GM12872 (cell line): ENCODE measurements around the gene PCDH15.

Experiments used
- CTCF ChIP-seq: IDR thresholded peaks from 3 replicates; pipeline ENCODE4 v1.5.1; 2011; ENCODE audit warnings: low read depth, mild to moderate bottlenecking, low read length, moderate library complexity; ENCODE audit not compliant: insufficient read depth

The PCDH15 gene

GRCh38 chr10:53983431-53983830 is 817.6 kb downstream of the PCDH15 start:
- TF ChIP-seq CTCF: no peak

DNA sequence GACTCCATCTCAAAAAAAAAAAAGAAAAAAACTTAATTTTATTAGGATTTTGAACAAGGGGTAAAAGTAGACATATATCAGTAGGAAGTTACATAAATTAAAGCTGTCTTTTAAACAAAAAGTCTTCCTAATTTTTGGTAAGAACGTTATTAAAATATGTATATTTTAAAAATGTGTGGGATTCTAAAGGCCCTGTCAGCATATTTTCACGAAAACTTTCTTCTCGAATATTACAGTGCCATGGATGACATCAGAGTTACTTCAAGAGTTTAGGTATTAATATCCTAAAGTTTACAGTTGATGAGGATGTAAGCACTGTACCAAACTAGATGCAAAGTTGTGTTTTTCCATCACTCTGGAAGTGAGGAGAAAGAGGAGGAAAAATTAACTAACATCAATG is 820.8 kb downstream of the PCDH15 start:
- TF ChIP-seq CTCF: no peak

GRCh38 chr10:53978301-53978700 is 822.7 kb downstream of the PCDH15 start:
- no peak for TF ChIP-seq CTCF

DNA sequence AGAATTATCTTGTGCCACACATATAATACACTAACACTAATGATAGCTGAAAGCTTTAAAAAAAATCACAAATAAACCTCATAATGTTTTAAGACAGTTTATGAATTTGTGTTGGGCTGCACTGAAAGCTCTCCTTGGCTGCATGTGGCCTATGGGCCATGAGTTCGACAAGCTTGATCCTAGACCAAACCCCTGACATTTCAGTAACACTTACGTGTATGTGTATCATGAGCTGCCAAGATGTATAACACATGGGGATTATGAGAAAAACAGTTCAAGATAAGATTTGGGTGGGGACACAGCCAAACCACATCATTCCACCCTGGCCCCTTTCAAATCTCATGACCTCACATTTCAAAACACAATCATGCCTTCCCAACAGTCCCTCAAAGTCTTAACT is 823.8 kb downstream of the PCDH15 start:
- TF ChIP-seq CTCF: no peak

DNA sequence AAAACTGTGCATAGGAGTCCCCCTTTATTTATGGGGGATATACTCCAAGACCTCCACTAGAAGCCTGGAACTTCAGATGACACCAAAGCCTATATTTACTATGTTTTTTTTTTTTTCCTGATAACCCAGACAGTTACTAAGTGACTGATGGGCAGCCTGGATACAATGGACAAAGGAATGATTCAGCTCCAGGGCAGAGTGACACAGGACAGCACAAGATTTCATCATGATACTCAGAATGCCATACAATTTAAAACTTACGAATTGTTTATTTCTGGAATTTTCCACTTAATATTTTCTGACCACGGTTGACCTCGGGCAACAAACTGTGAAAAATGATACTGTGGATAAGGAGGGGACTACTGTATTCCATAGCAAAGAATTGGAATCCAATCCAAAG is 843.6 kb downstream of the PCDH15 start:
- TF ChIP-seq CTCF: no peak

DNA sequence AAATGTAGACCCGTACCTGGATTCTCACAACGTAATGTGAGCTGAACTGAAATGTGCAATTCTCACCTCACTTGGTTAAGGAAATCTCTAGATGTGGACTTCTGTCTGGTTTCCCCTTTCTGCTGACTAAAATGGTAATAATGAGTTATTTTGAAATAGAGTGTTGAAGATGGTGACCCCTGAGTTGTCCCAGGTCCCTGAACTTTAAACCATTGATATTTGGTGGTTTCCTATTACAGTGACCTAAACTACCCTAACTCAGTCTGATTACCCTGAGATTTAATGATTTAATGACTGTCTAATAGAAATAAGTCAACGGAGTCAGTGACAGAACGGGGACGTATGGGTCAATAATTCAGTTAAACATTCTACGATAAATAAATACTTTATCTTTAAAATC is 845.9 kb downstream of the PCDH15 start:
- no peak for TF ChIP-seq CTCF

DNA sequence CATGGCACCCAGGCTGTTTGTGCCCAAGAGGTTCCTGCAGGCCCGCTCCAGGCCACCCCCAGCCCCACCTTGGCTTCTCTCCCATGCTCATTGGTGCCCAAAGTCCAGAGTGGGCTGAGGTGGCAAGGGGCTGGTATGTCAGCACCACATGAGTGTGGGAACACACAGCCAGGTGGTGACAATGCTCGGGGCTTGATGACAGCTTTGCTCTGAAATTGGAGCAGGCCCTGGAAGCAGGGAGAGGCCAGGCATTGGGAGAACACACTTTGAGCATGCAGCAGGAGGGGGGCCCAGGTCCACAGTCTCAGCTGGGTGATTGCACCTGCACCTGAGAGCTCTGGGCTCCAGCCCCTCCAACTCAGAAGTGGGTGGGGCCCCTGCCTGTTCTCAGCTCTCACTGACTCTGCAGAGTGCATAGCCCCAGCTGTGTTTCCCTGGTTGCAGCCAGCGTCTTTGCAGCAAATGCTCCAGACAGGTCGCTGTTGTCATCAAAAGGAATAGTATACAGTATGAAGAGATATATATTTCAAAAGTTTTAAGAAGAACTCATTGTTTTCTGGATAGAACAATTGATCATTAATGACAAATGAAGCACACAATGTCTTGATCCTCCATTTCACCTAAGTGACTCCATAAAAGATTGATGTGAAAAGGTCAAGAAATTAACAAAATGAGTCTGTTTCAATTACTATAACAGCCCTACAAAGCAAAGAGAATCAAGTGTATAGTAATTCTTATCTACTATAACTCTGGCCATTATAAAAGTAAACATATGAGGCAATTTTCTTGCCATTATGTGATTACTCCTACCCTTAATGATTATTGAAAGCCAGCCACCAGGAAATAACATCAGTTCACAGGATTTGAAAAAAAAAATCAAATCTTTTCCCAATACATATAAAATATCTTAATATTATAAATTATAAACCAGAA is 848.1 kb downstream of the PCDH15 start:
- TF ChIP-seq CTCF: no peak

GRCh38 chr10:53939654-53940053 is 861.4 kb downstream of the PCDH15 start:
- TF ChIP-seq CTCF: no peak
